ENCODE measurements around the gene CWC27. TPM values are rescaled to one million over a fixed set of nuclear protein-coding genes. Genes with fewer than 3 reads are reported as not detected.
"Not testable (repeated sequence)": the region's sequence is repeated elsewhere in the genome, so short reads cannot be mapped to it uniquely, and the experiment has no call there.

CWC27 gene
- total RNA-seq, 1 donor from 2014 or later, result 28.9 TPM

DNA sequence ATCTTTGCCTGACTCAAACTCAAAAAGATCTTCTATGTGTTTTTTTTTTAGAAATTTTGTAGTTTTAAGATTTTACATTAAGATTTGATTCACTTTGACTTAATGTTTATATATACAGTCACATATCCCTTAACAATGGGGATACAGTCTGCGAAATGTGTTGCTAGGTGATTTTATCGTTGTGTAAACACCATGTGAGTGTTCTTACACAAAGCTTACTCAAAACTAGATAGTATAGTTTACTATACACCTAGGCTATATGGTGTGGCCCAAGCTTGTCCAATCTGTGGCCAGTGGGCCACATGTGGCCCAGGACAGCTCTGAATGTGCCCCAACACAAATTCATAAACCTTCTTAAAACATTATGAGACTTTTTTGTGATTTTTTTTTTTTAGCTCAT is 131.9 kb downstream of the CWC27 start:
- CTCF ChIA-PET, result no interaction called here
- Mint-ChIP-seq H3K36me3 (ENCODE audit: low read depth) (peaks cover 48% of the 10 kb centered on the region), H3K4me3 (no peak overlapping the region), H3K27me3 (no peaks in the 10 kb centered on the region), H3K9me3 (no peaks in the 10 kb centered on the region), H3K4me1 (no peaks in the 10 kb centered on the region), H3K27ac (no peak overlapping the region)
- ATAC-seq (ENCODE audit: low read depth), result no peak
- intact Hi-C loops (cut with micrococcal nuclease), result no loop called here
- TF ChIP-seq, protein P1, sequence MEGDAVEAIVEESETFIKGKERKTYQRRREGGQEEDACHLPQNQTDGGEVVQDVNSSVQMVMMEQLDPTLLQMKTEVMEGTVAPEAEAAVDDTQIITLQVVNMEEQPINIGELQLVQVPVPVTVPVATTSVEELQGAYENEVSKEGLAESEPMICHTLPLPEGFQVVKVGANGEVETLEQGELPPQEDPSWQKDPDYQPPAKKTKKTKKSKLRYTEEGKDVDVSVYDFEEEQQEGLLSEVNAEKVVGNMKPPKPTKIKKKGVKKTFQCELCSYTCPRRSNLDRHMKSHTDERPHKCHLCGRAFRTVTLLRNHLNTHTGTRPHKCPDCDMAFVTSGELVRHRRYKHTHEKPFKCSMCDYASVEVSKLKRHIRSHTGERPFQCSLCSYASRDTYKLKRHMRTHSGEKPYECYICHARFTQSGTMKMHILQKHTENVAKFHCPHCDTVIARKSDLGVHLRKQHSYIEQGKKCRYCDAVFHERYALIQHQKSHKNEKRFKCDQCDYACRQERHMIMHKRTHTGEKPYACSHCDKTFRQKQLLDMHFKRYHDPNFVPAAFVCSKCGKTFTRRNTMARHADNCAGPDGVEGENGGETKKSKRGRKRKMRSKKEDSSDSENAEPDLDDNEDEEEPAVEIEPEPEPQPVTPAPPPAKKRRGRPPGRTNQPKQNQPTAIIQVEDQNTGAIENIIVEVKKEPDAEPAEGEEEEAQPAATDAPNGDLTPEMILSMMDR (IDR thresholded peaks at IDR 0.05), result no peak
- no peak for DNase-seq
- POLR2A ChIA-PET, result interaction anchor here (1.0 kb wide), 1 partner anchor 10 kb away, joined by 5 read pairs; no protein-coding TSS in a partner anchor

DNA sequence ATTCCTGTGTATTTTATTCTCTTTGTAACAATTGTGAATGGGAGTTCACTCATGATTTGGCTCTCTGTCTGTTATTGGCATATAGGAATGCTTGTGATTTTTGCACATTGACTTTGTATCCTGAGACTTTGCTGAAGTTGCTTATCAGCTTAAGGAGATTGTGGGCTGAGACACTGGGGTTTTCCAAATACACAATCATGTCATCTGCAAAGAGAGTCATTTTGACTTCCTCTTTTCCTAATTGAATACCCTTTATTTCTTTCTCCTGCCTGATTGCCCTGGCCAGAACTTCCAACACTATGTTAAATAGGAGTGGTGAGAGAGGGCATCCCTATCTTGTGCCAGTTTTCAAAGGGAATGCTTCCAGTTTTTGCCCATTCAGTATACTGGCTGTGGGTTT is 138.7 kb downstream of the CWC27 start:
- H3K4me1 Mint-ChIP-seq; DNase-seq; H3K27me3 Mint-ChIP-seq; POLR2A ChIA-PET; H3K4me3 Mint-ChIP-seq; H3K27ac Mint-ChIP-seq; H3K9me3 Mint-ChIP-seq; ATAC-seq (ENCODE audit: low read depth); intact Hi-C loops (cut with micrococcal nuclease); CTCF ChIA-PET: not testable (repeated sequence)
- peaks cover 54% of the 10 kb centered on the region for H3K36me3 Mint-ChIP-seq (ENCODE audit: low read depth)

DNA sequence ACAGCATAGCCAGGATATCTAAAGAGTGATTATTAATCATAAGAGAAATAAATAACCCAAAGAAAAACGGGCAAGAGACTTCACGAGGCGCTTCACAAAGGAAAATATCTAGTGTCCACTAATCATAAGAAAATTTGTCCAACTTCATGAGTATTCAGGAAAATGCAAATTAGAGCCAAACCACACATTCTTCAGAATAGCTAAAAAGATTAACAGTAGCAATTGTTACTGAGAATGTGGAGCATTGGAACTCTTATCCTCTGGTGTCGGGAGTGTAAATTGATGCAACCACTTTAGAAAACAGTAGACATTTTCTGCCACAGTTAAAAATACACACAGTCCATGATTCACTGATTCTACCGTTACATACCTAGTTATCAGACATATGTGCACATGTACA is 145.7 kb downstream of the CWC27 start:
- Mint-ChIP-seq H3K4me3 (no peak overlapping the region), H3K4me1 (peaks cover 3% of the 10 kb centered on the region), H3K27me3 (no peaks in the 10 kb centered on the region), H3K36me3 (ENCODE audit: low read depth) (peaks cover 34% of the 10 kb centered on the region), H3K27ac (no peak overlapping the region), H3K9me3 (peaks cover 12% of the 10 kb centered on the region)
- intact Hi-C loops (cut with micrococcal nuclease), result no loop called here
- ChIA-PET CTCF (no interaction called here), POLR2A (no interaction called here)
- DNase-seq, result no peak
- ATAC-seq (ENCODE audit: low read depth), result no peak
- TF ChIP-seq, protein P1 (IDR thresholded peaks at IDR 0.05), result no peak

DNA sequence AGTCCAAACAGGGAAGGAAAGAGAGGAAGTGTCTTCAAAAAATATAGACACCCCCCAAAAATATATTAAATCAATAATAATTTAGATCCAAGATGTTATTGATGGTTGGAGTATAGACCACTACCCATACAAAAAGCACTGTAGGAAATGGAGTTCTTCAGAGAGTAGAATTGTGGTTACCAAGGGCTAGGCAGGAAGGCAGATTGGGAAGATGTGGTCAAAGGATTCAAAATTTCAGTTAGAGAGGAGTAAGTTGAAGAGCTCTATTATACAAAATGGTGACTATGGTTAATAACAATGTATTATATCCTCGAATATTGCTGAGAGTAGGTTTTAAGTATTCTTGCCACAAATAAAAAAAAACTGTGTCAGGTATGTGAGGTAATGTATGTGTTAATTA is 149.4 kb downstream of the CWC27 start:
- H3K4me3 Mint-ChIP-seq, result no peak overlapping the region
- CTCF ChIA-PET, result no interaction called here
- no peak for ATAC-seq (ENCODE audit: low read depth)

DNA sequence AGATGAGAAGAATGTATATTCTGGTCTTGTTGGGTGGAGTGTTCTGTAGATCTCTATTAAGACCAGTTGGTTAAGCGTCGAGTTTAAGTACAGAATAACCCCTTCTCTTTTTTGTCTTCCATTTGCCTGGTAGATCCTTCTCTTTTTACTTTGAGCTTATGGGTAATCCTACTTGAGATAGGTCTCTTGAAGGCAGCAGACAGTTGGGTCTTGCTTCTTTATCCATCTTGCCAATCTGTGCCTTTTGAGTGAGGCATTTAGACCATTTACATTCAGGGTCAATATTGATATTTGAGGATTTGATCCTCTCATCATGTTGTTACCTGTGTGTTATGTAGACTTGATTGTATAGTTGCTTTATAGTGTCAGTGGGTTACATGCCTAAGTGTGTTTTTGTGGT is 152.7 kb downstream of the CWC27 start:
- intact Hi-C loops (cut with micrococcal nuclease), result no loop called here

More for the DNA sequence above, 149.4 kb downstream of the CWC27 start:
- Mint-ChIP-seq H3K9me3 (peaks cover 37% of the 10 kb centered on the region), H3K4me1 (no peaks in the 10 kb centered on the region), H3K36me3 (ENCODE audit: low read depth) (peaks cover 55% of the 10 kb centered on the region), H3K27me3 (no peaks in the 10 kb centered on the region), H3K27ac (no peak overlapping the region)
- TF ChIP-seq, protein P1 (IDR thresholded peaks at IDR 0.05), result no peak
- no peak for DNase-seq
- POLR2A ChIA-PET, result no interaction called here
- intact Hi-C loops (cut with micrococcal nuclease), result no loop called here

More for the DNA sequence above, 152.7 kb downstream of the CWC27 start:
- Mint-ChIP-seq H3K4me1 (no peaks in the 10 kb centered on the region), H3K36me3 (ENCODE audit: low read depth) (peaks cover 65% of the 10 kb centered on the region), H3K4me3 (no peak overlapping the region), H3K27me3 (no peaks in the 10 kb centered on the region), H3K9me3 (peaks cover 37% of the 10 kb centered on the region), H3K27ac (no peak overlapping the region)
- ATAC-seq (ENCODE audit: low read depth), result no peak
- no peak for DNase-seq
- POLR2A ChIA-PET, result no interaction called here
- CTCF ChIA-PET, result no interaction called here
- TF ChIP-seq, protein P1 (IDR thresholded peaks at IDR 0.05), result no peak

Data from activated B cell treated with CpG ODN at 0.5 μM for 24 hours (primary cell).